HepG2 (cell line): ENCODE measurements around the gene DAAM2. TPM values are rescaled to one million over a fixed set of nuclear protein-coding genes. Genes with fewer than 3 reads are reported as not detected.
A peak's percentile ranks its signal among the peaks of the same experiment; 100 is the strongest.

Experiments
- FOXK1 ChIP-seq: sonication (generic); formaldehyde crosslinking; IDR thresholded peaks from 2 replicates; pipeline ENCODE4 v1.4.0; 2020; ENCODE audit warnings: low read depth, missing genetic modification reagents, borderline replicate concordance
- GABPB1 ChIP-seq: IDR thresholded peaks from 2 replicates; pipeline ENCODE4 v1.6.1; 2016; ENCODE audit warnings: mild to moderate bottlenecking, missing genetic modification reagents, moderate library complexity, missing compliant biosample characterization
- HINFP ChIP-seq: sonication (generic); formaldehyde crosslinking; IDR thresholded peaks from 2 replicates; pipeline ENCODE4 v1.4.0; 2020; ENCODE audit warnings: low read depth, mild to moderate bottlenecking, missing genetic modification reagents
- SNAI1 ChIP-seq: sonication (generic); formaldehyde crosslinking; IDR thresholded peaks from 2 replicates; pipeline ENCODE4 v1.5.0; 2020; ENCODE audit warnings: mild to moderate bottlenecking, missing genetic modification reagents, borderline replicate concordance
- STAG1 ChIP-seq: sonication (generic); formaldehyde crosslinking; IDR thresholded peaks from 2 replicates; pipeline ENCODE4 v1.4.0; 2020; ENCODE audit warnings: missing genetic modification reagents
- ZBTB37 ChIP-seq: sonication (generic); formaldehyde crosslinking; IDR thresholded peaks from 2 replicates; pipeline ENCODE4 v1.4.0; 2020; ENCODE audit warnings: mild to moderate bottlenecking, missing genetic modification reagents
- ZBTB42 ChIP-seq: sonication (generic); formaldehyde crosslinking; IDR thresholded peaks from 2 replicates; pipeline ENCODE4 v1.5.0; 2020; ENCODE audit warnings: mild to moderate bottlenecking, missing genetic modification reagents
- ZBTB44 ChIP-seq: sonication (generic); formaldehyde crosslinking; IDR thresholded peaks from 2 replicates; pipeline ENCODE4 v1.4.0; 2020; ENCODE audit warnings: missing genetic modification reagents
- ZKSCAN1 ChIP-seq: fragments of 150-350 bp; IDR thresholded peaks from 2 replicates; pipeline ENCODE4 v1.6.1; 2014; ENCODE audit warnings: low read length
- ZNF253 ChIP-seq: sonication (generic); formaldehyde crosslinking; IDR thresholded peaks from 2 replicates; pipeline ENCODE4 v1.8.0; 2022; ENCODE audit warnings: mild to moderate bottlenecking, missing genetic modification reagents, borderline replicate concordance
- ZNF260 ChIP-seq: sonication (generic); formaldehyde crosslinking; IDR thresholded peaks from 2 replicates; pipeline ENCODE4 v1.4.0; 2020; ENCODE audit warnings: missing genetic modification reagents, low read depth, mild to moderate bottlenecking, borderline replicate concordance
- ZNF644 ChIP-seq: IDR thresholded peaks from 2 replicates; pipeline ENCODE4 v1.6.1; 2016; ENCODE audit warnings: low read depth
- ZNF790 ChIP-seq: sonication (generic); formaldehyde crosslinking; IDR thresholded peaks from 2 replicates; pipeline ENCODE4 v1.8.0; 2022; ENCODE audit warnings: missing genetic modification reagents, mild to moderate bottlenecking, borderline replicate concordance
- ZSCAN30 ChIP-seq: sonication (generic); formaldehyde crosslinking; IDR thresholded peaks from 2 replicates; pipeline ENCODE4 v1.5.0; 2020; ENCODE audit warnings: mild to moderate bottlenecking, missing genetic modification reagents
- polyA plus RNA-seq, 8 experiments: library from polyadenylated mRNA; depleted of rRNA in 3 of 8; stranded (reverse) in 7 of 8; unstranded in 1 of 8; fragments of >200 nt; fragmentation: Illumina TruSeq in 4 of 8; extraction: Trizol in 4 of 8; gene quantifications; 2 replicates each; pipeline versions ENCODE4 v1.2.1 to v1.2.3, GENCODE V29; 2011 to 2016; ENCODE audit warnings: low read depth in 4 of 8, missing spikeins in 1 of 8, mixed read lengths in 1 of 8; ENCODE audit not compliant: insufficient read depth in 1 of 8
- total RNA-seq, 5 experiments: library from RNA; depleted of rRNA; stranded (reverse); fragments of >200 nt; fragmentation: Illumina TruSeq; extraction: Trizol; gene quantifications; 2 replicates each; pipeline ENCODE4 v1.2.3, GENCODE V29; 2016; ENCODE audit warnings: low read depth in 1 of 5
- TF ChIP-seq, protein P1 (sequence below): sonication (generic); formaldehyde crosslinking; IDR thresholded peaks from 2 replicates; pipeline ENCODE4 v1.5.1; 2020; ENCODE audit warnings: mild to moderate bottlenecking, missing genetic modification reagents, moderate library complexity
- TF ChIP-seq, protein P2 (sequence below): sonication (generic); formaldehyde crosslinking; IDR thresholded peaks from 2 replicates; pipeline ENCODE4 v1.4.0; 2020; ENCODE audit warnings: missing genetic modification reagents
- TF ChIP-seq, protein P3 (sequence below): sonication (generic); formaldehyde crosslinking; IDR thresholded peaks from 2 replicates; pipeline ENCODE4 v1.4.0; 2020; ENCODE audit warnings: missing genetic modification reagents

The DAAM2 gene
- total and polyA plus RNA-seq, 2 of the 13 experiments (the other 11 are each of a cell fraction or from before 2014, with no cell fraction given), result 0.01 TPM; not detected in 1

- TF ChIP-seq ZBTB37 (no peak), ZNF253 (CRISPR knock-in tag) (no peak), ZNF790 (CRISPR knock-in tag) (no peak), ZNF260 (no peak), FOXK1 (no peak), GABPB1 (CRISPR knock-in tag) (no peak), ZNF644 (CRISPR knock-in tag) (peak; percentile 40; the same call in 1 of the 2 replicates), ZBTB44 (CRISPR knock-in tag) (no peak), STAG1 (peak; percentile 79), SNAI1 (CRISPR knock-in tag) (no peak), ZKSCAN1 (no peak), ZBTB42 (CRISPR knock-in tag) (no peak), HINFP (CRISPR knock-in tag) (no peak), ZSCAN30 (no peak)
- TF ChIP-seq, protein P1, sequence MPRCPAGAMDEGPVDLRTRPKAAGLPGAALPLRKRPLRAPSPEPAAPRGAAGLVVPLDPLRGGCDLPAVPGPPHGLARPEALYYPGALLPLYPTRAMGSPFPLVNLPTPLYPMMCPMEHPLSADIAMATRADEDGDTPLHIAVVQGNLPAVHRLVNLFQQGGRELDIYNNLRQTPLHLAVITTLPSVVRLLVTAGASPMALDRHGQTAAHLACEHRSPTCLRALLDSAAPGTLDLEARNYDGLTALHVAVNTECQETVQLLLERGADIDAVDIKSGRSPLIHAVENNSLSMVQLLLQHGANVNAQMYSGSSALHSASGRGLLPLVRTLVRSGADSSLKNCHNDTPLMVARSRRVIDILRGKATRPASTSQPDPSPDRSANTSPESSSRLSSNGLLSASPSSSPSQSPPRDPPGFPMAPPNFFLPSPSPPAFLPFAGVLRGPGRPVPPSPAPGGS, result no peak
- TF ChIP-seq, protein P2, sequence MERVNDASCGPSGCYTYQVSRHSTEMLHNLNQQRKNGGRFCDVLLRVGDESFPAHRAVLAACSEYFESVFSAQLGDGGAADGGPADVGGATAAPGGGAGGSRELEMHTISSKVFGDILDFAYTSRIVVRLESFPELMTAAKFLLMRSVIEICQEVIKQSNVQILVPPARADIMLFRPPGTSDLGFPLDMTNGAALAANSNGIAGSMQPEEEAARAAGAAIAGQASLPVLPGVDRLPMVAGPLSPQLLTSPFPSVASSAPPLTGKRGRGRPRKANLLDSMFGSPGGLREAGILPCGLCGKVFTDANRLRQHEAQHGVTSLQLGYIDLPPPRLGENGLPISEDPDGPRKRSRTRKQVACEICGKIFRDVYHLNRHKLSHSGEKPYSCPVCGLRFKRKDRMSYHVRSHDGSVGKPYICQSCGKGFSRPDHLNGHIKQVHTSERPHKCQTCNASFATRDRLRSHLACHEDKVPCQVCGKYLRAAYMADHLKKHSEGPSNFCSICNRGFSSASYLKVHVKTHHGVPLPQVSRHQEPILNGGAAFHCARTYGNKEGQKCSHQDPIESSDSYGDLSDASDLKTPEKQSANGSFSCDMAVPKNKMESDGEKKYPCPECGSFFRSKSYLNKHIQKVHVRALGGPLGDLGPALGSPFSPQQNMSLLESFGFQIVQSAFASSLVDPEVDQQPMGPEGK (CRISPR knock-in tag), result peak; percentile 57; the same call in 1 of the 2 replicates
- TF ChIP-seq, protein P3, sequence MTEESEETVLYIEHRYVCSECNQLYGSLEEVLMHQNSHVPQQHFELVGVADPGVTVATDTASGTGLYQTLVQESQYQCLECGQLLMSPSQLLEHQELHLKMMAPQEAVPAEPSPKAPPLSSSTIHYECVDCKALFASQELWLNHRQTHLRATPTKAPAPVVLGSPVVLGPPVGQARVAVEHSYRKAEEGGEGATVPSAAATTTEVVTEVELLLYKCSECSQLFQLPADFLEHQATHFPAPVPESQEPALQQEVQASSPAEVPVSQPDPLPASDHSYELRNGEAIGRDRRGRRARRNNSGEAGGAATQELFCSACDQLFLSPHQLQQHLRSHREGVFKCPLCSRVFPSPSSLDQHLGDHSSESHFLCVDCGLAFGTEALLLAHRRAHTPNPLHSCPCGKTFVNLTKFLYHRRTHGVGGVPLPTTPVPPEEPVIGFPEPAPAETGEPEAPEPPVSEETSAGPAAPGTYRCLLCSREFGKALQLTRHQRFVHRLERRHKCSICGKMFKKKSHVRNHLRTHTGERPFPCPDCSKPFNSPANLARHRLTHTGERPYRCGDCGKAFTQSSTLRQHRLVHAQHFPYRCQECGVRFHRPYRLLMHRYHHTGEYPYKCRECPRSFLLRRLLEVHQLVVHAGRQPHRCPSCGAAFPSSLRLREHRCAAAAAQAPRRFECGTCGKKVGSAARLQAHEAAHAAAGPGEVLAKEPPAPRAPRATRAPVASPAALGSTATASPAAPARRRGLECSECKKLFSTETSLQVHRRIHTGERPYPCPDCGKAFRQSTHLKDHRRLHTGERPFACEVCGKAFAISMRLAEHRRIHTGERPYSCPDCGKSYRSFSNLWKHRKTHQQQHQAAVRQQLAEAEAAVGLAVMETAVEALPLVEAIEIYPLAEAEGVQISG (CRISPR knock-in tag), result peak; percentile 86
Observed at GRCh38 chr6:39865011-39865888, 73.1 kb downstream of the DAAM2 start (continued).
